ENCODE results near the gene AHNAK2. TPM values are rescaled to one million over a fixed set of nuclear protein-coding genes. Genes with fewer than 3 reads are reported as not detected.
"Not testable (repeated sequence)": the region's sequence is repeated elsewhere in the genome, so short reads cannot be mapped to it uniquely, and the experiment has no call there.

AHNAK2 gene
- total and polyA plus RNA-seq, 2 donors (not counting 1 experiment from before 2014, with no cell fraction given) = 6.6 to 106 TPM

DNA sequence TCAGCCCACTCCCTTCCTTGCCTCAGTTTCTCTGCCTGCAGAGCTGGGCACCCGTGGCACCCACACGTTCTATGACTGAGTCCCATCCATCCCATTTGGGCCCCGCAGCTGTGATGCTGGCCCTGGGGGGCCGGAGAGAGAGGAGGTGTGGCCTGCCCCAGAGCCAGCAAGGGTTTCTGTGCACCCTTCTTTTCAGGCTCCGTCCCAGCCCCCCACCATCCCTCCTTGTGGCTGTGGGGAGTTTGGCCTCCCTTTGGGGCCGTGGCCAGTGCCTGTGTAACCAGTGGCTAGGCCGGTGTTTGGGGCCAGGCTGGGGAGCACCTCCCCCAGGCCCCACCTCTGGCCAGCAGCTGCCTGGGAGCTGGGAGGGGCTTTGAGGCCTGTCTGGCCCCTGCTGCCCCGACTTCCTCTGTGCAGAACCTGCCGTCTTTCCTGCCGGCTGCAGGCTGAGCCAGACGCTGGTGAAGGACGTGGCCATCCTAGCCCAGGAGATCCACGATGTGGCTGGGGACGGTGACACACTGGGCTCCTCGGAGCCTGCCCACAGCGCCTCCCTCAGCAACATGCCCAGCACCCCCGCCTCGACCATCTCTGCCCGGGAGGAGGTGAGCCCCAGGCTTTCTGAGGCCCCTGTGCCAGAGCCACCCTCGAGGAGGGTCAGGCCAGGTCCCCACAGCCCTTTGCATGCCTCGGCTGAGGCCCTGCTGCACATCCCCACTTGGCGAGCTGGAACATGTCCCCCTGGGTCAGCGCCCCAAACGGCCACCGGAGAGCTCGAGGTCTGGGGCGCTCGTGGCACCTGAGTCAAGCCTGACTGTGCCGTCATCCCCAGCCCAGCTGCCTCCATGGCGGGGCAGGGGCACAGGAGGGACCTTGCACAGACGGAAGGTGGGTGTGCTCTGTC, 85.4 kb downstream of the AHNAK2 start:
- peaks cover 6% of the 10 kb centered on the region for H3K36me3 ChIP-seq (ENCODE audit: control insufficient read depth, insufficient read depth, low read length)
- no peaks in the 10 kb centered on the region for H3K4me1 ChIP-seq (ENCODE audit: control insufficient read depth, extremely low read depth, insufficient read depth, low read length)
- no peak overlapping the region for H3K9ac ChIP-seq (ENCODE audit: insufficient read depth, low read length)
- no peaks in the 10 kb centered on the region for H3K9me3 ChIP-seq (ENCODE audit: control insufficient read depth, insufficient read depth, low read depth, low read length)
- no peaks in the 10 kb centered on the region for H3K27me3 ChIP-seq (ENCODE audit: control insufficient read depth, insufficient read depth, low read length)
- no peak for DNase-seq (ENCODE audit: low read depth in 2 of 2)
- H3K4me3 ChIP-seq (replicated peaks in 1 of 4; ENCODE audit: control extremely low read depth in 1 of 4, insufficient read depth in 1 of 4, low read depth in 3 of 4, low read length in 4 of 4) = no peak overlapping the region
- no peak overlapping the region for H3K27ac ChIP-seq (ENCODE audit: insufficient read depth, low read length)
- no peak for TF ChIP-seq EZH2 (IDR thresholded peaks at IDR 0.05; ENCODE audit: low read length, missing control alignments)
- H3K79me2 ChIP-seq (ENCODE audit: control insufficient read depth, insufficient read depth, low read length) = no peaks in the 10 kb centered on the region
- no peaks in the 10 kb centered on the region for H4K20me1 ChIP-seq (ENCODE audit: control insufficient read depth, extremely low read depth, insufficient read depth, low read length)
- no peak overlapping the region for H2AFZ ChIP-seq (ENCODE audit: low read length)
- H3K4me2 ChIP-seq (ENCODE audit: extremely low read depth, insufficient read depth, low read length) = no peak overlapping the region

DNA sequence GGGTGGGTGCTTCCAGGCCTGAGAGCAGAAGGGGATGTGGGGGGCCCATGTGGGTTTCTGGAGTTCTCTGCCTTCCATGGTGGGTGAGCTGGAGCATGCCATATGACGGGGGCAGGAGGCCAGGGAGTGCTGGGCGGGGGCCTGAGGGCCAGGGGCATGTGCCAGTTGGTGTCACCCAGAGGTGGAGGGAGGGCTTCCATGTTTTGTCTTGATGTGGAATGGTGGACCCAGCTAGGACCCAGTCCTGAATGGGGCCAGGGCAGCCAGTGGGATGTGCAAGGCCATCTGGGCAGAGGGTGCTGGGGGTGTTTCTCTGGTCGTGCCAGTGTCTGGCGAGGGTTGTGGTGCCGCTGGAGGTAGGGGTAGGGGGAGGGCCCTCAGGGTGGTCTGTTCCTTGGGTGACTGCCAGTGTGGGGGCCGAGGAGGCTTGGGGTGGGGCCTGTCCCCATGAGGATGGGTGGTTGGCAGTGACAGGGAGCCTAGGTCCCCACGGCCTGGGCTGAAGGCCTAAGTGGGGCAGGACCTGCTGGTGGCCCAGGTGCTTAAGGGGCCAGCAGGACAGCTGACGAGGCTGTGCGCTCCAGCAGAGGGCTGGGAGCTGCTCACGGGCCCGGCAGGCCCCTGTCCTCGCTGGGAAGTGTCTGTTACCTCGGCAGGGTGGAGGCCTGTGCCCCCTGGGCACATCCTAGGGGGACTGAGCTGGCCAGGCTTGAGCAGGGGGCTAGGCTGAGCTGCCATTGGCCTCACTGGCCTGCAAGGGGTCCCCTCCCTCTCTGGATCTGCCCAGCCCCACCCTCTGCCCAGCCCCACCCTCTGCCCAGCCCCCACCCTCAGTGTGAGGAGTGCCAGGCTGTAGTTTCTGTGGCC, 86.3 kb downstream of the AHNAK2 start:
- no peak overlapping the region for H2AFZ ChIP-seq (ENCODE audit: low read length)

GRCh38 chr14:104891121-104891551, 87.0 kb downstream of the AHNAK2 start:
- no peak for DNase-seq (ENCODE audit: low read depth in 2 of 2)
- H3K4me2 ChIP-seq (ENCODE audit: extremely low read depth, insufficient read depth, low read length) = no peak overlapping the region
- TF ChIP-seq EZH2 (IDR thresholded peaks at IDR 0.05; ENCODE audit: low read length, missing control alignments) = no peak
- no peak for TF ChIP-seq CTCF (conservative IDR thresholded peaks at IDR 0.05 in 1 of 2, IDR thresholded peaks at IDR 0.05 in 1 of 2; ENCODE audit: low read depth in 1 of 2, low read length in 2 of 2)
- no peaks in the 10 kb centered on the region for H3K79me2 ChIP-seq (ENCODE audit: control insufficient read depth, insufficient read depth, low read length)
- H3K9me3 ChIP-seq (ENCODE audit: control insufficient read depth, insufficient read depth, low read depth, low read length) = no peaks in the 10 kb centered on the region
- H3K9ac ChIP-seq (ENCODE audit: insufficient read depth, low read length) = no peak overlapping the region
- peaks cover 13% of the 10 kb centered on the region for H3K36me3 ChIP-seq (ENCODE audit: control insufficient read depth, insufficient read depth, low read length)
- no peaks in the 10 kb centered on the region for H4K20me1 ChIP-seq (ENCODE audit: control insufficient read depth, extremely low read depth, insufficient read depth, low read length)
- no peak overlapping the region for H3K27ac ChIP-seq (ENCODE audit: insufficient read depth, low read length)
- no peak overlapping the region for H2AFZ ChIP-seq (ENCODE audit: low read length)
- H3K4me3 ChIP-seq (replicated peaks in 1 of 4; ENCODE audit: control extremely low read depth in 1 of 4, insufficient read depth in 1 of 4, low read depth in 3 of 4, low read length in 4 of 4) = no peak overlapping the region
- no peaks in the 10 kb centered on the region for H3K4me1 ChIP-seq (ENCODE audit: control insufficient read depth, extremely low read depth, insufficient read depth, low read length)
- no peaks in the 10 kb centered on the region for H3K27me3 ChIP-seq (ENCODE audit: control insufficient read depth, insufficient read depth, low read length)

More for the DNA sequence above, 86.3 kb downstream of the AHNAK2 start:
- Histone ChIP-seq H3K4me3 (replicated peaks in 1 of 4; ENCODE audit: control extremely low read depth in 1 of 4, insufficient read depth in 1 of 4, low read depth in 3 of 4, low read length in 4 of 4) (no peak overlapping the region), H3K27ac (ENCODE audit: insufficient read depth, low read length) (no peak overlapping the region), H3K27me3 (ENCODE audit: control insufficient read depth, insufficient read depth, low read length) (no peaks in the 10 kb centered on the region), H3K4me1 (ENCODE audit: control insufficient read depth, extremely low read depth, insufficient read depth, low read length) (no peaks in the 10 kb centered on the region), H3K4me2 (ENCODE audit: extremely low read depth, insufficient read depth, low read length) (no peak overlapping the region), H3K9ac (ENCODE audit: insufficient read depth, low read length) (no peak overlapping the region), H3K36me3 (ENCODE audit: control insufficient read depth, insufficient read depth, low read length) (peaks cover 11% of the 10 kb centered on the region), H3K9me3 (ENCODE audit: control insufficient read depth, insufficient read depth, low read depth, low read length) (no peaks in the 10 kb centered on the region), H4K20me1 (ENCODE audit: control insufficient read depth, extremely low read depth, insufficient read depth, low read length) (no peaks in the 10 kb centered on the region), H3K79me2 (ENCODE audit: control insufficient read depth, insufficient read depth, low read length) (no peaks in the 10 kb centered on the region)
- TF ChIP-seq EZH2 (IDR thresholded peaks at IDR 0.05; ENCODE audit: low read length, missing control alignments) (no peak), CTCF (conservative IDR thresholded peaks at IDR 0.05 in 1 of 2, IDR thresholded peaks at IDR 0.05 in 1 of 2; ENCODE audit: low read depth in 1 of 2, low read length in 2 of 2) (no peak)
- no peak for DNase-seq (ENCODE audit: low read depth in 2 of 2)

GRCh38 chr14:104890292-104890691, 87.9 kb downstream of the AHNAK2 start:
- DNase-seq (ENCODE audit: low read depth in 2 of 2); H4K20me1 ChIP-seq (ENCODE audit: control insufficient read depth, extremely low read depth, insufficient read depth, low read length); H3K4me2 ChIP-seq (ENCODE audit: extremely low read depth, insufficient read depth, low read length); H3K4me3 ChIP-seq (replicated peaks in 1 of 4; ENCODE audit: control extremely low read depth in 1 of 4, insufficient read depth in 1 of 4, low read depth in 3 of 4, low read length in 4 of 4); H3K9ac ChIP-seq (ENCODE audit: insufficient read depth, low read length); H3K79me2 ChIP-seq (ENCODE audit: control insufficient read depth, insufficient read depth, low read length); H3K4me1 ChIP-seq (ENCODE audit: control insufficient read depth, extremely low read depth, insufficient read depth, low read length); H3K9me3 ChIP-seq (ENCODE audit: control insufficient read depth, insufficient read depth, low read depth, low read length); H3K27ac ChIP-seq (ENCODE audit: insufficient read depth, low read length); H3K27me3 ChIP-seq (ENCODE audit: control insufficient read depth, insufficient read depth, low read length); H2AFZ ChIP-seq (ENCODE audit: low read length): not testable (repeated sequence)
- peaks cover 16% of the 10 kb centered on the region for H3K36me3 ChIP-seq (ENCODE audit: control insufficient read depth, insufficient read depth, low read length)

All from fibroblast of lung (primary cell).